Measurements from ENCODE around the gene TMPRSS9. TPM values are rescaled to one million over a fixed set of nuclear protein-coding genes. Genes with fewer than 3 reads are reported as not detected.

TMPRSS9 gene
- polyA plus RNA-seq, 3 donors, result 0.12 to 0.30 TPM; not detected in 1

- peaks cover 10 to 14% of the 10 kb centered on the region in 2 donors for H3K36me3 ChIP-seq (replicated peaks in 1 of 2; ENCODE audit: control insufficient read depth in 1 of 2, insufficient read depth in 2 of 2, low read length in 2 of 2)
- H3K4me1 Mint-ChIP-seq, result no peaks in the 10 kb centered on the region
These were observed 21.1 kb upstream of the TMPRSS9 start for GRCh38 chr19:2338751-2339643.

More at GRCh38 chr19:2338751-2339643, 21.1 kb upstream of the TMPRSS9 start:
- H3K9me3 Mint-ChIP-seq, result peaks cover 0 to 6% (median 3%) of the 10 kb centered on the region in 7 donors
- no peak for TF ChIP-seq CTCF (IDR thresholded peaks at IDR 0.05)
- H3K4me3 Mint-ChIP-seq, result no peak overlapping the region
- intact Hi-C loops (cut with micrococcal nuclease), result no loop called here
- peaks cover 14 to 44% of the 10 kb centered on the region in 2 donors for H3K36me3 Mint-ChIP-seq
- no peak overlapping the region for H3K4me3 ChIP-seq (replicated peaks in 1 of 3; ENCODE audit: low read depth in 2 of 3, low read length in 3 of 3)
- 98% methylated on average over 50 of the region's 54 CpGs for WGBS (ENCODE audit: insufficient coverage)
- no peak overlapping the region for H3K9ac ChIP-seq (ENCODE audit: insufficient read depth, low read length, poor library complexity, severe bottlenecking)
- H2AFZ ChIP-seq (ENCODE audit: insufficient read depth, low read depth, low read length, poor library complexity, severe bottlenecking), result no peak overlapping the region
- peaks cover 15% of the 10 kb centered on the region for H3K79me2 ChIP-seq (ENCODE audit: insufficient read depth, low read length)
- H3K27ac Mint-ChIP-seq, result peak overlapping the region in 1 of 7 donors; percentile 35
- H3K27ac ChIP-seq (ENCODE audit: low read depth in 1 of 2, low read length in 2 of 2), result no peak overlapping the region
- H3K9me3 ChIP-seq (replicated peaks in 1 of 2; ENCODE audit: control insufficient read depth in 1 of 2, insufficient read depth in 1 of 2, low read length in 2 of 2), result peaks cover 0 to 7% of the 10 kb centered on the region in 2 donors
- H3K4me1 ChIP-seq (ENCODE audit: control insufficient read depth in 1 of 2, insufficient read depth in 2 of 2, low read length in 2 of 2), result peaks cover 0 to under 1% of the 10 kb centered on the region in 2 donors
- no peaks in the 10 kb centered on the region for H3K27me3 Mint-ChIP-seq (ENCODE audit: low read depth in 3 of 3)
- DNase-seq, result no peak
- H3K27me3 ChIP-seq (ENCODE audit: control insufficient read depth in 2 of 2, insufficient read depth in 2 of 2, low read length in 2 of 2), result no peaks in the 10 kb centered on the region
- H3K4me2 ChIP-seq (replicated peaks; ENCODE audit: extremely low read depth, low read length, poor library complexity, severe bottlenecking), result no peak overlapping the region
- H4K20me1 ChIP-seq (ENCODE audit: insufficient read depth, low read length), result peaks cover 28% of the 10 kb centered on the region
